Right lobe of liver (tissue), 4 donors: Measurements from ENCODE around the gene TNIP1.

Experiments
- POLR2A ChIP-seq: fragments of 450-650 bp; IDR thresholded peaks from one replicate; pipeline ENCODE4 v1.6.1; 2017; ENCODE audit warnings: antibody characterized with exemption, mild to moderate bottlenecking
- TF ChIP-seq, protein P1 (sequence below), 4 donors: fragments of 200-600 bp in 3 of 4; fragments of 450-650 bp in 1 of 4; IDR thresholded peaks; one replicate each; pipeline versions ENCODE4 v1.5.1 to v1.8.0; 2016 to 2022; ENCODE audit warnings: antibody characterized with exemption in 4 of 4, mild to moderate bottlenecking in 2 of 4
- donor health status: DM: no; HTN: no; CAD: no.
- donor health status: DM: no; HTN: no; CAD: no.
- donor health status: DM: no; HTN: yes; CAD: no.

DNA sequence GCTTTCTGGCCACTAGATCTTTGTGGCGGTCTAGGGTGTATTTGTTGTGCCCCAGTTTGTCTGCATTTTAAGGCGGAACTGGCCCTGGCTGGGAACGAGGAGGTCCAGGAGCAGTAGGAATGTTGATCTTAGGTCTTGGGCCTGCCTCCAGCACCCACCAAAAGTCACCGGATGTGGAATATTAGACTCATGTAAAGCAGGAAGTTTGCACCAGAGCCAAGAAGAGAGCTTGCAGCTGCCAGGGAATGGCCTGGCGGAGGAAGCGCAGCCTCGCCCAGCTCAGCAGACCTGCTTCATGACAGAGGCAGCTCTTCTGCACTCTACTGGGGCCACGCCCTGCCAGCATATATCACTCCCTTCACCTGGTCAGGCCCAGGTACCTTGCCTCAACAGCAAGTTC, 57.2 kb downstream of the TNIP1 start:
- TF ChIP-seq, protein P1, sequence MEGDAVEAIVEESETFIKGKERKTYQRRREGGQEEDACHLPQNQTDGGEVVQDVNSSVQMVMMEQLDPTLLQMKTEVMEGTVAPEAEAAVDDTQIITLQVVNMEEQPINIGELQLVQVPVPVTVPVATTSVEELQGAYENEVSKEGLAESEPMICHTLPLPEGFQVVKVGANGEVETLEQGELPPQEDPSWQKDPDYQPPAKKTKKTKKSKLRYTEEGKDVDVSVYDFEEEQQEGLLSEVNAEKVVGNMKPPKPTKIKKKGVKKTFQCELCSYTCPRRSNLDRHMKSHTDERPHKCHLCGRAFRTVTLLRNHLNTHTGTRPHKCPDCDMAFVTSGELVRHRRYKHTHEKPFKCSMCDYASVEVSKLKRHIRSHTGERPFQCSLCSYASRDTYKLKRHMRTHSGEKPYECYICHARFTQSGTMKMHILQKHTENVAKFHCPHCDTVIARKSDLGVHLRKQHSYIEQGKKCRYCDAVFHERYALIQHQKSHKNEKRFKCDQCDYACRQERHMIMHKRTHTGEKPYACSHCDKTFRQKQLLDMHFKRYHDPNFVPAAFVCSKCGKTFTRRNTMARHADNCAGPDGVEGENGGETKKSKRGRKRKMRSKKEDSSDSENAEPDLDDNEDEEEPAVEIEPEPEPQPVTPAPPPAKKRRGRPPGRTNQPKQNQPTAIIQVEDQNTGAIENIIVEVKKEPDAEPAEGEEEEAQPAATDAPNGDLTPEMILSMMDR (IDR thresholded peaks at IDR 0.05): no peak
- no peak for TF ChIP-seq POLR2A
